GM23338 (cell line): ENCODE results near the gene NRG3. TPM values are rescaled to one million over a fixed set of nuclear protein-coding genes. Genes with fewer than 3 reads are reported as not detected.

Source experiments
- ATAC-seq: fragments of 200-7000 bp; cut with Tn5 transposase; 3 replicates; pipeline ENCODE4 v1.9.1; 2020
- DNase-seq: peaks from one replicate; pipeline ENCODE4 v3.0.0-alpha.2; 2015; ENCODE audit warnings: low spot score
- H2AFZ ChIP-seq: fragments of 200-600 bp; sonication (generic); 2 replicates; pipeline ENCODE4 v1.8.0; 2016; ENCODE audit warnings: antibody characterized with exemption, mild to moderate bottlenecking, moderate library complexity
- H3F3A ChIP-seq: fragments of 200-600 bp; sonication (generic); replicated peaks from 2 replicates; pipeline ENCODE4 v1.8.0; 2017; ENCODE audit warnings: antibody characterized with exemption, mixed run types, low read depth
- H3K27ac ChIP-seq: fragments of 200-600 bp; sonication (generic); 2 replicates; pipeline ENCODE4 v1.6.1; 2016; ENCODE audit warnings: low read depth
- H3K27me3 ChIP-seq: fragments of 200-600 bp; sonication (generic); 2 replicates; pipeline ENCODE4 v1.8.0; 2016; ENCODE audit warnings: mild to moderate bottlenecking, mixed run types, moderate library complexity; ENCODE audit not compliant: insufficient read depth
- H3K36me3 ChIP-seq: fragments of 200-600 bp; sonication (generic); 2 replicates; pipeline ENCODE4 v1.8.0; 2016; ENCODE audit warnings: mild to moderate bottlenecking; ENCODE audit not compliant: insufficient read depth
- H3K4me1 ChIP-seq: fragments of 200-600 bp; sonication (generic); 2 replicates; pipeline ENCODE4 v1.8.0; 2016; ENCODE audit warnings: mild to moderate bottlenecking, moderate library complexity; ENCODE audit not compliant: insufficient read depth
- H3K4me2 ChIP-seq: fragments of 200-600 bp; sonication (generic); 2 replicates; pipeline ENCODE4 v1.7.1; 2017; ENCODE audit warnings: mixed run types
- H3K4me3 ChIP-seq: fragments of 200-600 bp; sonication (generic); 2 replicates; pipeline ENCODE4 v1.6.1; 2016; ENCODE audit warnings: mixed run types
- H3K79me2 ChIP-seq: fragments of 200-600 bp; sonication (generic); replicated peaks from 2 replicates; pipeline ENCODE4 v1.8.0; 2017; ENCODE audit warnings: mild to moderate bottlenecking; ENCODE audit not compliant: insufficient read depth
- H3K9me2 ChIP-seq: fragments of 200-600 bp; sonication (generic); 2 replicates; pipeline ENCODE4 v1.8.0; 2017; ENCODE audit not compliant: insufficient read depth
- H4K20me1 ChIP-seq: fragments of 200-600 bp; sonication (generic); replicated peaks from 2 replicates; pipeline ENCODE4 v1.8.0; 2017; ENCODE audit warnings: mild to moderate bottlenecking; ENCODE audit not compliant: insufficient read depth
- H3K27ac Mint-ChIP-seq: 2 replicates; pipeline ENCODE4 v1.8.0; 2020; ENCODE audit warnings: inconsistent platforms, mild to moderate bottlenecking, moderate library complexity, mixed read lengths
- H3K27me3 Mint-ChIP-seq: 3 replicates; pipeline ENCODE4 v1.8.0; 2022; ENCODE audit warnings: low read depth, mild to moderate bottlenecking, moderate library complexity, mixed read lengths, inconsistent platforms; ENCODE audit not compliant: insufficient read depth, poor library complexity
- H3K36me3 Mint-ChIP-seq: 3 replicates; pipeline ENCODE4 v1.8.0; 2021; ENCODE audit warnings: low read depth, mild to moderate bottlenecking, inconsistent platforms, moderate library complexity, mixed read lengths
- H3K4me1 Mint-ChIP-seq: 3 replicates; pipeline ENCODE4 v1.8.0; 2020; ENCODE audit warnings: mild to moderate bottlenecking, inconsistent platforms, mixed read lengths
- H3K4me3 Mint-ChIP-seq: 3 replicates; pipeline ENCODE4 v1.8.0; 2021; ENCODE audit warnings: moderate library complexity, mild to moderate bottlenecking, inconsistent platforms, mixed read lengths
- H3K9me3 Mint-ChIP-seq: 3 replicates; pipeline ENCODE4 v1.8.0; 2020; ENCODE audit warnings: moderate library complexity, mild to moderate bottlenecking, inconsistent platforms, mixed read lengths
- CREB1 ChIP-seq: fragments of 250-450 bp; sonication (Bioruptor Pico); IDR thresholded peaks from 2 replicates; pipeline ENCODE4 v1.5.0; 2020; ENCODE audit warnings: low read depth, mild to moderate bottlenecking, moderate library complexity
- EZH2 ChIP-seq: fragments of 200-600 bp; sonication (generic); IDR thresholded peaks from one replicate; pipeline ENCODE4 v1.8.0; 2017; ENCODE audit warnings: antibody characterized with exemption, mild to moderate bottlenecking, low read depth; ENCODE audit not compliant: unreplicated experiment
- EZH2phosphoT487 ChIP-seq: fragments of 200-600 bp; sonication (generic); IDR thresholded peaks from one replicate; pipeline ENCODE4 v1.8.1; 2018; ENCODE audit warnings: antibody characterized with exemption; ENCODE audit not compliant: unreplicated experiment
- NANOG ChIP-seq: IDR thresholded peaks from 2 replicates; pipeline ENCODE4 v1.6.1; 2016; ENCODE audit warnings: antibody characterized with exemption, borderline replicate concordance
- POLR2AphosphoS5 ChIP-seq: IDR thresholded peaks from 2 replicates; pipeline ENCODE4 v1.6.1; 2016; ENCODE audit warnings: antibody characterized with exemption, low read depth
- STAT1 ChIP-seq: IDR thresholded peaks from one replicate; pipeline ENCODE4 v1.6.1; 2016; ENCODE audit warnings: antibody characterized with exemption; ENCODE audit not compliant: unreplicated experiment
- ZNF114 ChIP-seq: fragments of 250-450 bp; sonication (Bioruptor Pico); IDR thresholded peaks from 2 replicates; pipeline ENCODE4 v1.5.0; 2020; ENCODE audit warnings: mild to moderate bottlenecking, moderate library complexity
- ZNF331 ChIP-seq: fragments of 250-450 bp; sonication (Bioruptor Pico); IDR thresholded peaks from 2 replicates; pipeline ENCODE4 v1.5.0; 2020; ENCODE audit warnings: low read depth, mild to moderate bottlenecking, moderate library complexity
- polyA plus RNA-seq: library from polyadenylated mRNA; unstranded; fragments of >200 nt; fragmentation: Nextera tagmentation; extraction: Ambion mirVana; gene quantifications from 2 replicates; pipeline ENCODE4 v1.2.1, GENCODE V29; 2016
- total RNA-seq: library from RNA; depleted of rRNA; stranded (reverse); fragments of >200 nt; shearing (Covaris generic); gene quantifications from 2 replicates; pipeline ENCODE4 v1.2.3, GENCODE V29; 2014
- TF ChIP-seq, protein P1 (sequence below): fragments of 250-450 bp; sonication (Bioruptor Pico); IDR thresholded peaks from 2 replicates; pipeline ENCODE4 v1.5.0; 2020; ENCODE audit warnings: mild to moderate bottlenecking, moderate library complexity

The NRG3 gene
- total and polyA plus RNA-seq, 2 experiments from 2014 or later, result 1.9 to 3.9 TPM

DNA sequence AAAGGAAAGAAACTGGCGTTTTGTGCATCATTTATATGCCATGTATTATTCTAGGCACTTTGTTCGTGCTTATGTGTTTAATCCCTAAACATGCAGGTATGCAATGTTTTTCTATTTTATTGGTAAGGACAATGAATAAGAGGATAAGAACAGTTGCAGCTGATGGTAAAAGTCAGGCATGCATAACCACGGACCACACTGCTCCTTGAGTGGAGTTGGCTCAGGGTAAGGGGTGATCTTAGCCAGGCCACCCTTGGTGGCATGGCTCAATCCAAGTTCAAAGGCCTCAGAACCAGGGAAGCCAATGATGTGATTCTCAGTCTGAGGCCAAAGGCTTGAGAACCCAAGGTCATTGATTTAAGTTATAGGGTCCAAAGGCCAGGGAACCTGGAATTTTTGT is 1068.1 kb downstream of the NRG3 start:
- DNase-seq, result no peak
- H3K27ac Mint-ChIP-seq, result no peak overlapping the region
- no peaks in the 10 kb centered on the region for H3K4me1 ChIP-seq
- H3K9me2 ChIP-seq, result peaks cover 5% of the 10 kb centered on the region; the same call in 1 of the 2 replicates
- H3K4me3 Mint-ChIP-seq, result no peak overlapping the region
- H3K4me1 Mint-ChIP-seq, result no peaks in the 10 kb centered on the region
- H3F3A ChIP-seq, result no peaks in the 10 kb centered on the region
- no peak overlapping the region for H3K4me2 ChIP-seq
- peaks cover 3% of the 10 kb centered on the region; the same call in 2 of the 3 replicates for H3K36me3 Mint-ChIP-seq
- no peaks in the 10 kb centered on the region for H3K27me3 ChIP-seq
- no peaks in the 10 kb centered on the region for H3K79me2 ChIP-seq
- no peak overlapping the region for H3K27ac ChIP-seq
- H2AFZ ChIP-seq, result no peak overlapping the region
- H3K36me3 ChIP-seq, result no peaks in the 10 kb centered on the region
- H3K9me3 Mint-ChIP-seq, result peaks cover 12% of the 10 kb centered on the region; the same call in 2 of the 3 replicates
- no peak overlapping the region for H3K4me3 ChIP-seq
- TF ChIP-seq NANOG (no peak), CREB1 (CRISPR knock-in tag) (no peak), EZH2phosphoT487 (no peak), STAT1 (no peak), EZH2 (no peak), ZNF331 (no peak), ZNF114 (CRISPR knock-in tag) (no peak), POLR2AphosphoS5 (no peak)
- TF ChIP-seq, protein P1, sequence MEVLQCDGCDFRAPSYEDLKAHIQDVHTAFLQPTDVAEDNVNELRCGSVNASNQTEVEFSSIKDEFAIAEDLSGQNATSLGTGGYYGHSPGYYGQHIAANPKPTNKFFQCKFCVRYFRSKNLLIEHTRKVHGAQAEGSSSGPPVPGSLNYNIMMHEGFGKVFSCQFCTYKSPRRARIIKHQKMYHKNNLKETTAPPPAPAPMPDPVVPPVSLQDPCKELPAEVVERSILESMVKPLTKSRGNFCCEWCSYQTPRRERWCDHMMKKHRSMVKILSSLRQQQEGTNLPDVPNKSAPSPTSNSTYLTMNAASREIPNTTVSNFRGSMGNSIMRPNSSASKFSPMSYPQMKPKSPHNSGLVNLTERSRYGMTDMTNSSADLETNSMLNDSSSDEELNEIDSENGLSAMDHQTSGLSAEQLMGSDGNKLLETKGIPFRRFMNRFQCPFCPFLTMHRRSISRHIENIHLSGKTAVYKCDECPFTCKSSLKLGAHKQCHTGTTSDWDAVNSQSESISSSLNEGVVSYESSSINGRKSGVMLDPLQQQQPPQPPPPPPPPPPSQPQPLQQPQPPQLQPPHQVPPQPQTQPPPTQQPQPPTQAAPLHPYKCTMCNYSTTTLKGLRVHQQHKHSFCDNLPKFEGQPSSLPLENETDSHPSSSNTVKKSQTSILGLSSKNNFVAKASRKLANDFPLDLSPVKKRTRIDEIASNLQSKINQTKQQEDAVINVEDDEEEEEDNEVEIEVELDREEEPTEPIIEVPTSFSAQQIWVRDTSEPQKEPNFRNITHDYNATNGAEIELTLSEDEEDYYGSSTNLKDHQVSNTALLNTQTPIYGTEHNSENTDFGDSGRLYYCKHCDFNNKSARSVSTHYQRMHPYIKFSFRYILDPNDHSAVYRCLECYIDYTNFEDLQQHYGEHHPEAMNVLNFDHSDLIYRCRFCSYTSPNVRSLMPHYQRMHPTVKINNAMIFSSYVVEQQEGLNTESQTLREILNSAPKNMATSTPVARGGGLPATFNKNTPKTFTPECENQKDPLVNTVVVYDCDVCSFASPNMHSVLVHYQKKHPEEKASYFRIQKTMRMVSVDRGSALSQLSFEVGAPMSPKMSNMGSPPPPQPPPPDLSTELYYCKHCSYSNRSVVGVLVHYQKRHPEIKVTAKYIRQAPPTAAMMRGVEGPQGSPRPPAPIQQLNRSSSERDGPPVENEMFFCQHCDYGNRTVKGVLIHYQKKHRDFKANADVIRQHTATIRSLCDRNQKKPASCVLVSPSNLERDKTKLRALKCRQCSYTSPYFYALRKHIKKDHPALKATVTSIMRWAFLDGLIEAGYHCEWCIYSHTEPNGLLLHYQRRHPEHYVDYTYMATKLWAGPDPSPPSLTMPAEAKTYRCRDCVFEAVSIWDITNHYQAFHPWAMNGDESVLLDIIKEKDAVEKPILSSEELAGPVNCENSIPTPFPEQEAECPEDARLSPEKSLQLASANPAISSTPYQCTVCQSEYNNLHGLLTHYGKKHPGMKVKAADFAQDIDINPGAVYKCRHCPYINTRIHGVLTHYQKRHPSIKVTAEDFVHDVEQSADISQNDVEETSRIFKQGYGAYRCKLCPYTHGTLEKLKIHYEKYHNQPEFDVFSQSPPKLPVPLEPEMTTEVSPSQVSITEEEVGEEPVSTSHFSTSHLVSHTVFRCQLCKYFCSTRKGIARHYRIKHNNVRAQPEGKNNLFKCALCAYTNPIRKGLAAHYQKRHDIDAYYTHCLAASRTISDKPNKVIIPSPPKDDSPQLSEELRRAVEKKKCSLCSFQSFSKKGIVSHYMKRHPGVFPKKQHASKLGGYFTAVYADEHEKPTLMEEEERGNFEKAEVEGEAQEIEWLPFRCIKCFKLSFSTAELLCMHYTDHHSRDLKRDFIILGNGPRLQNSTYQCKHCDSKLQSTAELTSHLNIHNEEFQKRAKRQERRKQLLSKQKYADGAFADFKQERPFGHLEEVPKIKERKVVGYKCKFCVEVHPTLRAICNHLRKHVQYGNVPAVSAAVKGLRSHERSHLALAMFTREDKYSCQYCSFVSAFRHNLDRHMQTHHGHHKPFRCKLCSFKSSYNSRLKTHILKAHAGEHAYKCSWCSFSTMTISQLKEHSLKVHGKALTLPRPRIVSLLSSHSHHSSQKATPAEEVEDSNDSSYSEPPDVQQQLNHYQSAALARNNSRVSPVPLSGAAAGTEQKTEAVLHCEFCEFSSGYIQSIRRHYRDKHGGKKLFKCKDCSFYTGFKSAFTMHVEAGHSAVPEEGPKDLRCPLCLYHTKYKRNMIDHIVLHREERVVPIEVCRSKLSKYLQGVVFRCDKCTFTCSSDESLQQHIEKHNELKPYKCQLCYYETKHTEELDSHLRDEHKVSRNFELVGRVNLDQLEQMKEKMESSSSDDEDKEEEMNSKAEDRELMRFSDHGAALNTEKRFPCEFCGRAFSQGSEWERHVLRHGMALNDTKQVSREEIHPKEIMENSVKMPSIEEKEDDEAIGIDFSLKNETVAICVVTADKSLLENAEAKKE (CRISPR knock-in tag), result no peak
- H3K27me3 Mint-ChIP-seq, result no peaks in the 10 kb centered on the region
- H4K20me1 ChIP-seq, result no peaks in the 10 kb centered on the region
- ATAC-seq, result no peak
